ENCODE results near the gene SH3GL2.

DNA sequence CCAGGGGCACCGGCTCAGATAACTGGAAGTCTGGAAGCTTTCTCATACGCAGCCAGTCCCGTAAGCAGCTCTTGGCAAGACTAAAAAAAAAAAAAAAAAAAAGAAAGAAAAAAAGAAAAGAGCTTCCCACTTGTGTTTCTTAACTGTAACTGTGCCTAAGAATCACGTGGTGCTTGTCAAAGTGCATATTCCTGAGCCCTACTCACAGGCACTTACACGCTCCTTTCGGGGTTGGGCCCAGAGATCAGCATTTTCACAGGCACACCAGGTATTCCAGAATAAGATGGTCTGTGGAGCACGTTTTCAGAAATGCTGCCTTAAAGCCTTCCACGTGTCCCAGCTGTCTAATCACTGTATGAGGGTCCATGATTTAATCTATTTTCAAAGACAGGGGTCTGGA is 22.6 kb upstream of the SH3GL2 start:
- no peak for TF ChIP-seq POLR2AphosphoS5 (IDR thresholded peaks at IDR 0.05)
- TF ChIP-seq, protein P1, sequence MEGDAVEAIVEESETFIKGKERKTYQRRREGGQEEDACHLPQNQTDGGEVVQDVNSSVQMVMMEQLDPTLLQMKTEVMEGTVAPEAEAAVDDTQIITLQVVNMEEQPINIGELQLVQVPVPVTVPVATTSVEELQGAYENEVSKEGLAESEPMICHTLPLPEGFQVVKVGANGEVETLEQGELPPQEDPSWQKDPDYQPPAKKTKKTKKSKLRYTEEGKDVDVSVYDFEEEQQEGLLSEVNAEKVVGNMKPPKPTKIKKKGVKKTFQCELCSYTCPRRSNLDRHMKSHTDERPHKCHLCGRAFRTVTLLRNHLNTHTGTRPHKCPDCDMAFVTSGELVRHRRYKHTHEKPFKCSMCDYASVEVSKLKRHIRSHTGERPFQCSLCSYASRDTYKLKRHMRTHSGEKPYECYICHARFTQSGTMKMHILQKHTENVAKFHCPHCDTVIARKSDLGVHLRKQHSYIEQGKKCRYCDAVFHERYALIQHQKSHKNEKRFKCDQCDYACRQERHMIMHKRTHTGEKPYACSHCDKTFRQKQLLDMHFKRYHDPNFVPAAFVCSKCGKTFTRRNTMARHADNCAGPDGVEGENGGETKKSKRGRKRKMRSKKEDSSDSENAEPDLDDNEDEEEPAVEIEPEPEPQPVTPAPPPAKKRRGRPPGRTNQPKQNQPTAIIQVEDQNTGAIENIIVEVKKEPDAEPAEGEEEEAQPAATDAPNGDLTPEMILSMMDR (IDR thresholded peaks at IDR 0.05 in 8 of 11, conservative IDR thresholded peaks at IDR 0.05 in 3 of 11): no peak
